HG03571 (cell line): ENCODE measurements around the gene ANKDD1A.

Source experiments
- ATAC-seq: cut with Tn5 transposase; IDR thresholded peaks from one replicate; pipeline ENCODE4 v1.9.1; 2021; ENCODE audit not compliant: unreplicated experiment

The ANKDD1A gene

DNA sequence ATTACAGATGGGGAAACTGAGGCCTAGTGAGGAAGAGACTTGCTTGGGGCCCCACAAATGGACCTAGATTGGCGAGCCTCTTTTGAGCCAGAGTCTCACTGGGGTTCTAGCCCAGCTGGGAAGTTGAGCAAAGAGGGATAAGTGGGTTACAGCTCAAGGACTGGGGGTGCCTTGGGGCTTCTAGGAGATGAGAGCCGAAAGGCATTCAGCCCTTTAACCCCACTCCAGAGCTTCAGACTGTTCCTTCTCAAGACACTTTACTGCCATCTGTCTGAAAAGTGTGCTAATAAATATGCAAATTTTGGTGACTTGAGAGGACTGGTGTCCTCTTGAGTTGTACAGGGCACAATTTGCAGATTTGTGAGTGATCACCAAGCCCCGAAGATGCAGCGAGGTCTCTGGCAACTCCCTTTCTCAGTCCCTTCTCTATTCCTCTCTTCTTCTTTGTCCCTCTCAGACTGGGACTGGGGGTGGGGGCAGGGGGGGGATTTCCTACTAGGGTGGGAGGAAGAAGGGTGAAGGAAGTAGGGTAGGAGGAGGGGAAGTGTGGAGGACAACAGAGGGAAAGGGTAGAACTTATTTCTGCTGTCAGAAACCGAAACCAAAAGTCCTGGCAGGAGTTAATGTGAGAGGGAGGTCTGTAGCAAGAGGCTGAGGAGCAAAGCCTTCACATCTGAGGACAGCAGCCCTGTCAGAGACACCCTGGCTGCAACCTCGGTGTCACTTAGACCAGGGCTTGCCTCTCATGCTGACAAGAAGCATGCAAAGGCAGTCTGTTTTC is 16.2 kb upstream of the ANKDD1A start:
- peak; percentile 32 for ATAC-seq

DNA sequence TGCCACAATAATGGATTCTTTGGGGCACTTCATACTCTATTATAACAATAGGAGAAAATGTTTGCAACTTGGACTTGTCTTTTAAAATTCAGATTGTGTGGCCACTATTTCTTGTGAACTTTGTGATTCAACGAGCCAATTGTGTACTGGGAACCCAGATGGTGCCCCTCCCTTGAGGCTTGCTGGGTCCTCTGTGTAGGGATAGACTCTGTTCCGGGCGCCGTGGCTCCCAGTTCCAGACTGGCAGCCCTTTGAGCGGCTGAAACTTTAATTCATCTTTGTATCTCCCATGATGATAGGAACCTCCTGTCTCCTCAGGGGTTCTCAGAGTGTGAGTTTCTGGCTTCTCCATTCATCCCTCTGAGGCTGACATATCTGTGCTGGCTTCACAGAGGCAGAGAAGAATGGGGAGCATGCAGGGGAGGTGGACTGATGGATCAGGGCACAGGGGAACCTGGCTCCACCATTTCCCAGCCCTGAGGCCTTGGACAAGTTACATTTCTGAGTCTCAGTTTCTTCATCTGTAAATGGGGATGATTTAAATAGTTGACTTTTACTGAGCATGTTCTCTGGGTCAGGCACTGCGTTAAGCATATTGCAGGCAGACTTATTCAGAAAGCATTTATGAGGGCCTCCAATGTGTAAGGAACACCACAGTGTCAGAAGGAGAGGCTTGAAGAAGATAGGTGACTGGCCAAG is 15.2 kb upstream of the ANKDD1A start:
- no peak for ATAC-seq

DNA sequence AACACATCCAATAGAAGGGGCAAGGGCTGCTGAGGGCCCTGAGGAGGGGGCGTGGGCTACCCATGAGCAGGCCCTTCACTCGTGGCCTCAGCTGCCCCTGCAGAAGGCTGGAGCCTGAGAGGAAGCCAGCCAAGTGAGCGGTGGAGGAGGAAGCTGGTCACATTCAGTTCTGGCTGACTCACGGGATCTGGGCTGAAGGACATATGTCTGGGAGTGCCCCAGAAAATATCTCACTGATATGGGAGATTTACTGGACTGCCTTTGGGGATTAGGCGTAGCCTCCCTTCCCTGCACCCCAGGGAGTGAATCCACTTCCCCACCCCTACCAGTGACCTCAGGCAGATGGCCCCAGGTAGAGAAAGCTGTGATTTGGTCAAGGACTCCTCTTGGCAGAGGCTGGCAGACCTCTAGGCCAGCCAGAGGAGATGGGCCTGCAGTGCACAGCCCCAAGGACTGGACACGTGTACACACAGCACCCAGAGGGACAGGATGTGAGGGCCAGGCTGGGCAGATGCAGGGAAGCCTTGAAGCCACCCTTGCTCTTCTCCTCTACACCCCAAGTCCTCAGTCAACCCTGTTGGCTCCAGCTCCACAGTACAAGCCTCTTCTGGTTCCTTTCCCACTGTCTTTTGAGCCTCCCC is 14.2 kb upstream of the ANKDD1A start:
- ATAC-seq = no peak

- no peak for ATAC-seq
Measured at GRCh38 chr15:64898406-64898805, 13.3 kb upstream of the ANKDD1A start.

DNA sequence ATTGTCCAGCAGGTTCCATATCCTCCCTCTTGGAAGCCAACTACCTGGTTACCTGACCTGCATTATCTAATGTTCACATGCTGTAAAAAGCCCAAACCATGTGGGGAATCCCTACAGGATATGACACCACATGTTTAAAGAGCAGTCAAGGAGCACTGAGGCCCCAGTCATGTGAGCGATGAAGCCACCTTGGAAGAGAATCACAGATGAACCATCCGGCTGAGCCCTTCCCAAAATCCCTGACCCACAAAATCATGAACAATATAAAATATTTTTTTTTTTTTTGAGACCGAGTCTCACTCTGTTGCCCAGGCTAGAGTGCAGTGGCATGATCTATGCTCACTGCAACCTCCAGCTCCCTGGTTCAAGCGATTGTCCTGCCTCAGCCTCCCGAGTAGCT is 10.6 kb upstream of the ANKDD1A start:
- ATAC-seq = no peak

DNA sequence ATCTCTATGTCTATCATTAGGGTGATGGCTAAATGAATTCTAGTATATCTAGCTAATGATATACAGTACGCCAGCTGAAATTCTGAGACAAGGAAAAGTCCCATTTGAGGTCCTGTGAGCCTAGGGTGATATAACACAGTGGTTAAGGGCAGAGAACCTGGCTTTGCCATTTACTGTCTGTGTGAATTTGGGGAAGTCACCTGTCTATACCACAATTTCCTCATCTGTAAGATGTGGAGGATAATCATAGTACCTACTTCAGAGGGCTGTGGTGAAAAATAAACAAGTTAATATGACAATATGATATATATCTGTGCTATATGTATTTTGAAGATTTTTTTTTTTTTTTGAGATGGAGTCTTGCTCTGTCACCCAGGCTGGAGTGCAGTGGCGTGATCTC is 9.8 kb upstream of the ANKDD1A start:
- no peak for ATAC-seq

- no peak for ATAC-seq
Measured at GRCh38 chr15:64902863-64903262, 8.8 kb upstream of the ANKDD1A start.

GRCh38 chr15:64903326-64903950 is 8.3 kb upstream of the ANKDD1A start:
- no peak for ATAC-seq

DNA sequence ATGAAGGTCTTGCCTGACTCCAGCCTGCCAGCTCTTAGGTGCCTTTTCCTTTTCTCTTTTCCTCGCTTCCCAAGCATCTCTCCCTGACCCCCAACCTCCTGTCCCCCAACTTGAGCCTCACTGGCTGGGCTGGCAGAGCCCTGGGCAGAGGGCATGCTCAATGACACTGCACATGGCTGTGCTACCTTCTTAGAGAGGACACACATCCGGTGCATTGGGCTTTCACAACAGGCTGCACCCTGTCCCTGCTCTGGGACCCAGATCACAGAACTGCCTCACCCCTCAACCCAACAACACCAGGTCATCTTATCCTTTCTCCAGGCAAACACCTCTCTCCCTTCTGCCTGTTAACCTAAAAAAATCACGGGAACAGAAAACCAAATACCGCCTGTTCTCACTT is 7.5 kb upstream of the ANKDD1A start:
- no peak for ATAC-seq

DNA sequence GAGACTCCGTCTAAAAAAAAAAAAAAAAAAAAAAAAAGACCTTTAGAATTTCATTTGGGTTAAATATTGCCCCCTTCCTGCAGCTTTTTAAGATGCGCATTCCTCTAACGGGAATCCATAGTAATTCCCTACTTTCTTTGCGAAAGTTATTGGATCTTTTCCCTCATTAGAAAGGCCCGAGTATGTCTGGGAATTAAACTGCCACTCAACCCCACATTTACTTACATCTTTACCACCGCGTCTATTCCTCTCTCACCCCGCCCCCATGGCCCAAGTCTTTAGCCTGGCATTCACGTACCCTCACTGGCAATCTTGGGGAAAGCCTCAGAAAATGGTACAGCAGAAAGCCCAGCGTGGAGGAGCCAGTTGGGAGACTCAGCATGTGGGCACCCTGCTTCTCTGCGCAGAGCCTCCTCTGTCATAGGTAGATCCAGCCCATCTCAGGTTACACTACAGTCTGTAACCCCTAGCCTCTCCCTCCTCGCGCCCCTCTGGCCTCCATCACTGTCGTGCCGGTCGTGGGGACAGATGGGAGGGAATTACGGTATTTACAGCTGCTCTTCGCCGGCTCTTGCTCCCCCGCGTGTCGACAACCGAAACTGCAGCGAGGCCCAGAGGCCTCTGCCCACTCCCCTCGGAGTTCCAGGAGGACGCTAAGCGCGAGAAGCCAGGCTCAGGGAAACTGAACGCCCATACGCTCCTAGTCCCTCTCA is 6.4 kb upstream of the ANKDD1A start:
- no peak for ATAC-seq

- no peak for ATAC-seq
Measured at GRCh38 chr15:64905941-64906340, 5.8 kb upstream of the ANKDD1A start.

DNA sequence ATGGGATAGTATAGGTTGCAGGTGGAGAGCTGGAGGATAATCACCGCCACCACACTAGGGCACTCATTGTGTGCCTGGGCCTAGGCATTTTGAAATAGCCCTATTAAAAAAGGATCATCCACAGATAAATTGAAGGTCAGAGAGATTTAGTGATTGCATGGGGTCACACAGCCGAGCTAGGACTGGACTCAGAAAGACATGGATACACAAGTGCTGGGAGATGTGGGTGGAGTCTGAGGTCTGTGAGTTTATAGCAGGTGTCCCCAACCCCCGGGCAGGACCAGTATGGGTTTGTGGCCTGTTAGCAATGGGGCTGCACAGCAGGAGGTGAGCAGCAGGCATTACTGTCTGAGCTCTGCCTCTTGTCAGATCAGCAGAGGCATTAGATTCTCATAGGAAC is 5.3 kb upstream of the ANKDD1A start:
- no peak for ATAC-seq

DNA sequence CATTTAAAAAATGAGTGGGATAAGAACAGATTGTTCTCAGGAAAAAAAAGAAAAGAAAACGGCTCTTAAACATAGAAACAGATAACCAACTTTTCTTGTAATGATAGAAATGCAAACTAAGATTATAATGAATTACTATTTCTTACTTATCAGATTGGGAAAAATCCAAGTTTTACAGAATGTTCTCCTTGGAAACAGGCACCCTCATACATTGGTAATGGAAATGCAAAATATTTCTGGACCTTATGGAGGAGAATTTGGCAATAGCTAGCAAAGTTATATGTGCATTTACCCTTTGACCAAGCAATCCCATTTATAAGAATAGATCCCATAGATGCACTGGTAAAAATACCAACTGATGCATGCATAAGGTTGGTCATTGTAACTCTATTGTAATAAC is 3.7 kb upstream of the ANKDD1A start:
- ATAC-seq = no peak

DNA sequence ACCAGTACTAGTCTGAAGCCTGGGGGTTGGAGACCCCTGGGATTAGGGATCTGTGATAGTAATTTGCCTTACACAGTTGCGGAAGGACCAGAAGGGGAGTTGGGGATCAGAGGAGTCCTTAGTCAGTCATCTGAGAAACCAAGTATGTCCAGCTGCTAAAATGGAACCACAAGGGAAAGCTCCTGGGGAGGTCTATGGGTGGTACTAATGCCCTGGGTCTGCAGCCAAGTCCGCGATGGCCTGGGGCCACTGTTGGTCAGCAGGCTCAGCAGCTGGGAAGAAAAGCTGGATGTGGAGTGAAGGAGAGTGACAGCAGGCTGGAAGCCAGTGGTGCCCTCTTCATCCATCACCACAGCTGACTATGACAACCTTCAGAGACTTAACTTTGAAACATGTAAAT is 2.2 kb upstream of the ANKDD1A start:
- ATAC-seq = no peak

DNA sequence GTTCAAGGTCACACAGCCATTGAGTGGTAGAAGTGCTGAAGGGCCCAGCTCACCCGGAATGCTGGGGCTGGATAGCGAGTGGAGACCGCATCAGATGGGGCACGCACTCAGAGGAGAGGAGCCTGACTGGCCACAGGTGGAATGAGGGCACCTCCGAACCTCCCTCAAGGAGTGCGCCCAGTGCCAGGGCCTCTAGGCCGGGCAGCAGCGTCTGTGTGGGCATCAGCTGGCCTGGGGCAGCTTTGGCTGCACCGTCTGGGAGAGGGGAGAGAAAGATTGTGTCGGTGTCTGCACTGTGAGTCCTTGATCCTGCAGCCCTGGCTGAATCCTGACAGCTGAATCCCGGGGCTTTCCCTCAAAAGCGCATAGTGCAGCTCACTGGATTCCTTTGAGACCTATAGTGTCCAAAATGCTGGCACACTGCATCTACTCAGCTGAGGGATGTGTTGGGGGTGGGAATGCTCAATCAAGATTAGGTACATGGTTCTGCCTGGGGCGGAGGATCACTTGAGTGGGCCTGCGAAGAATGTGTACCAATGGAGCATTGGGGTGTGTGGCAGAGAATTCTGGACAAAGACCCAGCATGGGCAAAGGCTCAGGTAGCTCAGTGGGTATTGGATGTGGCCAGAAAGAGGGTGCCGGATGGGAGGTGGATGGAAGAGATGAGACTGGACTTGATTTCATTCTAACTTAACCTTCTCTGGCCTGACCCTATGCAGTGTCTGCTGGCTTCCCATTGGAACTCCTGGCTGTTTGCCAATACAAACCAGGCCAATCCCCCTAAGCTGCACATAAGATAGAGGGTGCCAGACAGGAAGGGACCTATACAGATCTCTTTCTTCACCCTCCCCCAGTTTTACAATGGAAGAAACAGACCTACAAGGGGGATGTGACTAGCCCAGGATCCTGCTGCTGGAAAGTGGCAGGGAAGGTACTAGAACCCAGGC is 950 bp downstream of the ANKDD1A start:
- no peak for ATAC-seq

- no peak for ATAC-seq
Measured at GRCh38 chr15:64915518-64916227, 4.0 kb downstream of the ANKDD1A start.

DNA sequence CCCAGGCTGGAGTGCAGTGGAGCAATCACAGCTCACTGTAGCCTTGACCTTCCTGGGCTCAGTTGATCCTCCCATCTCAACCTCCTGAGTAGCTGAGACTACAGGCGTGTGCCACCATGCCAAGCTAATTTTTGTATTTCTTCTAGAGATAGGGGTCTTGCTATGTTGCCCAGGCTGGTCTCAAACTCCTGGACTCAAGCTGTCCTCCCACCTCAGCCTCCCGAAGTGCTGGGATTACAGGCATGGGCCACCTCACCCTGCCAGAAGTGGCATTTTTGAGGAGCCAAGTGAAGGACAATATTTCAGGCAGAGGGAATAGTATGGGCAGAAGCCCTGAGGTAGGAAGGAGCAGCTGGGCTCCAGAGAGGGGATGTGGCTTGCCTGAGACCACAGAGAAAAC is 4.7 kb downstream of the ANKDD1A start:
- no peak for ATAC-seq

DNA sequence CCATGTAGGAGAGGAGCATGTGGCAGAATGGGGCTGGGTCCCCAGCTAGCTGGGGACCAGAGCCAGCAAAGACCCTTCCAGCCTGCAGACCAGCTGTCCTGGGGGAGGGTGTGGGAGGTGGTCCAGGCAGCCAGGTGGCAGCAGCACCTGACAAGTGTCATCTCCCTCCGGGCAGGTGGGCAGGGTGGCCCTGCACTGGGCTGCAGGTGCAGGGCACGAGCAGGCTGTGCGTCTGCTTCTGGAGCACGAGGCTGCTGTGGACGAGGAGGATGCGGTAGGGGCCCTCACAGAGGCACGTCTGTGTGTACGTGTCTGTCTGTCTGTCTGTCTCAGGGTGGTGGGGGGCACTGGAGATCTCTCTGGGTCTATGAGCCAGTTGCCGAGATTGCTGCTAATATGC is 5.5 kb downstream of the ANKDD1A start:
- ATAC-seq = no peak

- ATAC-seq = no peak
Measured at GRCh38 chr15:64919721-64920120, 8.0 kb downstream of the ANKDD1A start.
